ENCODE measurements around the gene BAK1. TPM values are rescaled to one million over a fixed set of nuclear protein-coding genes. Genes with fewer than 3 reads are reported as not detected.
"Not testable (repeated sequence)": the region's sequence is repeated elsewhere in the genome, so short reads cannot be mapped to it uniquely, and the experiment has no call there.

BAK1 gene
- total RNA-seq, 1 experiment from 2014 or later, result 45.8 TPM

DNA sequence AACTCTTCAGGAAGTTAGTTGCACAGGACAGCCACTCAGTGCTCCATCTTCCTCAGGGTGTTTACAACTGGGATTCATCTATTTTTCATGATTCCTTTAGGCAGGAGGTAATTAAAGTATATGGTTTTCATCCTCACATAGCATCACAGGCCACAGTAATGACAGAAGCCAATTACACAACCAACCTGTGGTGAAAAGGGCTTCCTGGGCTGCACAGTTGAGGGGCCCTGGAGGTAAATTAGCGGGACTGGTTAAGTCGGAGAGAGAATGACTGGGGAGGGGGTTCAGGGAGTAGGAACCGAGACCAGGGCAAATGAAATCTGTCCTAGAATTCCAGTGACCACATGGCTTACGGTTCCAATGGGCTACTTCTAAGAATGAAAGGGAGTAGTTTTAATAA, 37.0 kb downstream of the BAK1 start:
- Mint-ChIP-seq H3K9me3 (ENCODE audit: unreplicated experiment) (no peaks in the 10 kb centered on the region), H3K27me3 (ENCODE audit: insufficient read depth, unreplicated experiment) (no peaks in the 10 kb centered on the region), H3K4me1 (ENCODE audit: insufficient read depth, unreplicated experiment) (no peaks in the 10 kb centered on the region), H3K4me3 (ENCODE audit: unreplicated experiment) (no peak overlapping the region), H3K27ac (ENCODE audit: low read depth, unreplicated experiment) (no peak overlapping the region), H3K36me3 (ENCODE audit: insufficient read depth, unreplicated experiment) (no peaks in the 10 kb centered on the region)
- POLR2A ChIA-PET, result no interaction called here
- intact Hi-C loops (cut with micrococcal nuclease), result no loop called here
- CTCF ChIA-PET, result interaction anchor here (0.6 kb wide), 1 partner anchor 1787 kb away, joined by 3 read pairs; no protein-coding TSS in a partner anchor
- no TSS peak for BruUV-seq (replicated peaks)
- DNase-seq (ENCODE audit: unreplicated experiment), result no peak
- TF ChIP-seq, protein P1, sequence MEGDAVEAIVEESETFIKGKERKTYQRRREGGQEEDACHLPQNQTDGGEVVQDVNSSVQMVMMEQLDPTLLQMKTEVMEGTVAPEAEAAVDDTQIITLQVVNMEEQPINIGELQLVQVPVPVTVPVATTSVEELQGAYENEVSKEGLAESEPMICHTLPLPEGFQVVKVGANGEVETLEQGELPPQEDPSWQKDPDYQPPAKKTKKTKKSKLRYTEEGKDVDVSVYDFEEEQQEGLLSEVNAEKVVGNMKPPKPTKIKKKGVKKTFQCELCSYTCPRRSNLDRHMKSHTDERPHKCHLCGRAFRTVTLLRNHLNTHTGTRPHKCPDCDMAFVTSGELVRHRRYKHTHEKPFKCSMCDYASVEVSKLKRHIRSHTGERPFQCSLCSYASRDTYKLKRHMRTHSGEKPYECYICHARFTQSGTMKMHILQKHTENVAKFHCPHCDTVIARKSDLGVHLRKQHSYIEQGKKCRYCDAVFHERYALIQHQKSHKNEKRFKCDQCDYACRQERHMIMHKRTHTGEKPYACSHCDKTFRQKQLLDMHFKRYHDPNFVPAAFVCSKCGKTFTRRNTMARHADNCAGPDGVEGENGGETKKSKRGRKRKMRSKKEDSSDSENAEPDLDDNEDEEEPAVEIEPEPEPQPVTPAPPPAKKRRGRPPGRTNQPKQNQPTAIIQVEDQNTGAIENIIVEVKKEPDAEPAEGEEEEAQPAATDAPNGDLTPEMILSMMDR (IDR thresholded peaks at IDR 0.05; ENCODE audit: unreplicated experiment), result no peak

DNA sequence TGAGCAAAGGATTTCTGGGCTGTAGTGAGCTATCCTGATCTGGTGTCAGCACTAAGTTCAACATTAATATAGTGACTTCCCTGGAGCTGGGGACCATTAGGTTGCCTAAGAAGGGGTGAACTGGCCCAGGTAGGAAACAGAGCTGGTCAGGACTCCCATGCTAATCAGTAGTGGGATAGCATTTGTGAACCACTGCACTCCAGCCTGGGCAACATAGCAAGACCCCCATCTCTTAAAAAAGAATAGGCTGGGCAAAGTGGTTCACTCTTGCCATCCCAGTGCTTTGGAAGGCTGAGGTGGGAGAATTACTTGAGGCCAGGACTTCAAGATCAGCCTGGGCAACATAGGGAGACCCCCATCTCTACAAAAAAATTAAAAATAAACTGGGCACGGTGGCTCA, 39.3 kb downstream of the BAK1 start:
- Mint-ChIP-seq H3K27ac (ENCODE audit: low read depth, unreplicated experiment) (no peak overlapping the region), H3K4me1 (ENCODE audit: insufficient read depth, unreplicated experiment) (no peaks in the 10 kb centered on the region), H3K9me3 (ENCODE audit: unreplicated experiment) (no peaks in the 10 kb centered on the region), H3K4me3 (ENCODE audit: unreplicated experiment) (no peak overlapping the region), H3K27me3 (ENCODE audit: insufficient read depth, unreplicated experiment) (no peaks in the 10 kb centered on the region), H3K36me3 (ENCODE audit: insufficient read depth, unreplicated experiment) (no peaks in the 10 kb centered on the region)
- TF ChIP-seq, protein P1 (IDR thresholded peaks at IDR 0.05; ENCODE audit: unreplicated experiment), result no peak
- intact Hi-C loops (cut with micrococcal nuclease), result no loop called here
- ChIA-PET CTCF (interaction anchor here (0.5 to 1.7 kb wide), 5 partner anchors 10 to 157 kb away, joined by 3 to 8 read pairs (median 3); partner anchors contain the start of gene ITPR3), POLR2A (interaction anchor here (3.7 kb wide), 1 partner anchor 11 kb away, joined by 22 read pairs; no protein-coding TSS in a partner anchor)
- BruUV-seq (replicated peaks), result no TSS peak
- no peak for DNase-seq (ENCODE audit: unreplicated experiment)

DNA sequence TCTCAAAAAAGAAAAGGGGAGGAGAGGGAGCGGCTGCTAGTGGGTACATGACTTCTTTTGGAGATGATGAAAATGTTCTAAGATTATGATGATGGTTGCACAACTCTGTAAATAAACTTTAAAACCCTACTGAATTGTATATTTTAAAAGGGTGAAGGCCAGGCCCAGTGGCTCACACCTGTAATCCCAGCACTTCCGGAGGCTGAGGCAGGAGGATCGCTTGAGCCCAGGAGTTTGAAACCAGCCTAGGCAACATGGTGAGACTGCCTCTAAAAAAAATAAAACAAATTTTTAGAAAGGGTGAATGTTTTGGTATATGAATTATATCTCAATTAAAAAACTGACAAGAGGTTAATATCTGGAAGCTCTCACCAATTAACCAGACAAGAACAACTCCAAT, 45.4 kb downstream of the BAK1 start:
- BruUV-seq (replicated peaks), result no TSS peak
- Mint-ChIP-seq H3K27ac (ENCODE audit: low read depth, unreplicated experiment) (no peak overlapping the region), H3K27me3 (ENCODE audit: insufficient read depth, unreplicated experiment) (no peaks in the 10 kb centered on the region)

DNA sequence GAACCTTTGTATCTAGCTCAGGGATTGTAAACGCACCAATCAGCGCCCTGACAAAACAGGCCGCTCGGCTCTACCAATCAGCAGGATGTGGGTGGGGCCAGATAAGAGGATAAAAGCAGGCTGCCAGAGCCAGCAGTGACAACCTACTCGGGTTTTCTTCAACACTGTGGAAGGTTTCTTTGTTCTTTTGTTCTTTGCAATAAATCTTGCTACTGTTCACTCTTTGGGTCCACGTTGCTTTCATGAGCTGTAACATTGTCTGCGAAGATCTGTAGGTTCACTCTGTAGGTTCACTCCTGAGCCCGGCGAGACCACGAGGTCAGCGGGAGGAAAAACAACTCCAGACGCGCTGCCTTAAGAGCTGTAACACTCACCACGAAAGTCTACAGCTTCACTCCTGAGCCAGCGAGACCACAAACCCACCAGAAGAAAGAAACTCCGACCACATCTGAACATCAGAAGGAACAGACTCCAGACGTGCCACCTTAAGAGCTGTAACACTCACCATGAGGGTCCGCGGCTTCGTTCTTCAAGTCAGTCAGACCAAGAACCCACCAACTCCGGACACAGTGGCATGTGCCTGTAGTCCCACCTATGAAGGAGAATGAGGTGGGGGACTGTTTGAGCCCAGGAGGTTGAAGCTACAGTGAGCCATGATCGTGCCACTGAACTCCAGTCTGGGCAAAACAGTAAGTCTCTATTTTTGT, 46.8 kb downstream of the BAK1 start:
- H3K4me1 Mint-ChIP-seq (ENCODE audit: insufficient read depth, unreplicated experiment); DNase-seq (ENCODE audit: unreplicated experiment); H3K36me3 Mint-ChIP-seq (ENCODE audit: insufficient read depth, unreplicated experiment); BruUV-seq (replicated peaks); H3K27ac Mint-ChIP-seq (ENCODE audit: low read depth, unreplicated experiment); H3K9me3 Mint-ChIP-seq (ENCODE audit: unreplicated experiment); H3K4me3 Mint-ChIP-seq (ENCODE audit: unreplicated experiment); intact Hi-C loops (cut with micrococcal nuclease); H3K27me3 Mint-ChIP-seq (ENCODE audit: insufficient read depth, unreplicated experiment): not testable (repeated sequence)
- POLR2A ChIA-PET, result interaction anchor here (0.6 kb wide), 1 partner anchor 218 kb away, joined by 3 read pairs; no protein-coding TSS in a partner anchor
- CTCF ChIA-PET, result interaction anchor here (1.0 kb wide), 1 partner anchor 38 kb away, joined by 5 read pairs; no protein-coding TSS in a partner anchor

More for the DNA sequence above, 45.4 kb downstream of the BAK1 start:
- POLR2A ChIA-PET, result interaction anchor here (0.8 to 1.3 kb wide), 3 partner anchors 45 to 87 kb away, joined by 3 to 5 read pairs (median 3); partner anchors contain the start of genes BAK1, ITPR3 and ZBTB9
- Mint-ChIP-seq H3K9me3 (ENCODE audit: unreplicated experiment) (no peaks in the 10 kb centered on the region), H3K4me1 (ENCODE audit: insufficient read depth, unreplicated experiment) (no peaks in the 10 kb centered on the region), H3K36me3 (ENCODE audit: insufficient read depth, unreplicated experiment) (no peaks in the 10 kb centered on the region), H3K4me3 (ENCODE audit: unreplicated experiment) (no peak overlapping the region)
- CTCF ChIA-PET, result interaction anchor here (0.7 to 1.4 kb wide), 2 partner anchors 12 to 19 kb away, joined by 3 to 4 read pairs; no protein-coding TSS in a partner anchor
- TF ChIP-seq, protein P1 (IDR thresholded peaks at IDR 0.05; ENCODE audit: unreplicated experiment), result no peak
- intact Hi-C loops (cut with micrococcal nuclease), result no loop called here
- DNase-seq (ENCODE audit: unreplicated experiment), result peak; percentile 37

DNA sequence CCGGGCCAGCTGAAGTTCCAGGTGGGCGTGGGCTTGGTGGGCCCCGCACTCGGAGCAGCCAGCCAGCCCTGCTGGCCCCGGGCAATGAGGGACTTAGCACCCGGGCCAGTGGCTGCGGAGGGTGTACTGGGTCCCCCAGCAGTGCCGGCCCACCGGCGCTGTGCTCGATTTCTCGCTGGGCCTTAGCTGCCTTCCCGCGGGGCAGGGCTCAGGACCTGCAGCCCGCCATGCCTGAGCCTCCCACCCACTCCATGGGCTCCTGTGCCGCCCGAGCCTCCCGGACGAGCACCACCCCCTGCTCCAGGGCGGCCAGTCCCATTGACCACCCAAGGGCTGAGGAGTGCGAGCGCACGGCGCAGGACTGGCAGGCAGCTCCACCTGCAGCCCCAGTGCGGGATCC, 47.6 kb downstream of the BAK1 start:
- H3K36me3 Mint-ChIP-seq (ENCODE audit: insufficient read depth, unreplicated experiment); H3K9me3 Mint-ChIP-seq (ENCODE audit: unreplicated experiment); CTCF ChIA-PET; H3K4me1 Mint-ChIP-seq (ENCODE audit: insufficient read depth, unreplicated experiment); BruUV-seq (replicated peaks); POLR2A ChIA-PET; DNase-seq (ENCODE audit: unreplicated experiment); H3K27ac Mint-ChIP-seq (ENCODE audit: low read depth, unreplicated experiment); intact Hi-C loops (cut with micrococcal nuclease); H3K27me3 Mint-ChIP-seq (ENCODE audit: insufficient read depth, unreplicated experiment); H3K4me3 Mint-ChIP-seq (ENCODE audit: unreplicated experiment): not testable (repeated sequence)

DNA sequence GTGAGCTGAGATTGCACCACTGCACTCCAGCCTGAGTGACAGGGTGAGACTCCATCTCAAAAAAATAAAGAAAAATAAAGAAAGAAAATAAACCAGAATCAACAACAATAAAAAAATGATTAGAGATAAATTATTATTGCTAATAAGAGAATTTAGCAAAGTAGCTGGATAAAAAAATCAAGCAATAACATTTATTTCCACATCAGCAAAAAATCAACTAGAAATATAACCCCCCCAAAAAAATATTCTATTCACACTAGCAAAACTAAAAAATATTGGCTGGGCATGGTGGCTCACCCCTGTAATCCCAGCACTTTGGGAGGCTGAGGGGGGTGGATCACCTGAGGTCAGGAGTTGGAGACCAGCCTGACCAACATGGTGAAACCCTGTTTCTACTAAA, 49.5 kb downstream of the BAK1 start:
- H3K4me3 Mint-ChIP-seq (ENCODE audit: unreplicated experiment); intact Hi-C loops (cut with micrococcal nuclease); DNase-seq (ENCODE audit: unreplicated experiment); H3K4me1 Mint-ChIP-seq (ENCODE audit: insufficient read depth, unreplicated experiment); H3K9me3 Mint-ChIP-seq (ENCODE audit: unreplicated experiment); BruUV-seq (replicated peaks); H3K27me3 Mint-ChIP-seq (ENCODE audit: insufficient read depth, unreplicated experiment); H3K36me3 Mint-ChIP-seq (ENCODE audit: insufficient read depth, unreplicated experiment); H3K27ac Mint-ChIP-seq (ENCODE audit: low read depth, unreplicated experiment): not testable (repeated sequence)
- POLR2A ChIA-PET, result interaction anchor here (0.6 to 0.7 kb wide), 2 partner anchors 22 to 895 kb away, joined by 3 read pairs; no protein-coding TSS in a partner anchor
- CTCF ChIA-PET, result interaction anchor here (0.6 to 1.1 kb wide), 3 partner anchors 26 to 183 kb away, joined by 3 to 4 read pairs (median 3); no protein-coding TSS in a partner anchor
